BE2C (cell line): ENCODE measurements around the gene ANKRD44.
"Not testable (repeated sequence)": the region's sequence is repeated elsewhere in the genome, so short reads cannot be mapped to it uniquely, and the experiment has no call there.

ENCODE experiments used
- DNase-seq: peaks from one replicate; pipeline ENCODE4 v3.0.0-alpha.2; 2020
- H3K27me3 ChIP-seq: fragments of 250-450 bp; sonication (Bioruptor Pico); 2 replicates; pipeline ENCODE4 v1.5.1; 2020; ENCODE audit warnings: mild to moderate bottlenecking
- H3K36me3 ChIP-seq: fragments of 250-450 bp; sonication (Bioruptor Pico); 2 replicates; pipeline ENCODE4 v1.5.1; 2020; ENCODE audit warnings: mild to moderate bottlenecking
- H3K4me1 ChIP-seq: fragments of 250-450 bp; sonication (Bioruptor Pico); 2 replicates; pipeline ENCODE4 v1.5.1; 2020
- H3K4me3 ChIP-seq: 2 replicates; pipeline ENCODE4 v1.5.1; 2011; ENCODE audit warnings: low read depth, low read length
- H3K9me3 ChIP-seq: fragments of 250-450 bp; sonication (Bioruptor Pico); 2 replicates; pipeline ENCODE4 v1.5.1; 2020
- TF ChIP-seq, protein P1 (sequence below): IDR thresholded peaks from 2 replicates; pipeline ENCODE4 v1.5.1; 2012; ENCODE audit warnings: mild to moderate bottlenecking, low read depth, low read length

The ANKRD44 gene

GRCh38 chr2:197292619-197293018 lies 18.0 kb downstream of the ANKRD44 start:
- H3K4me1 ChIP-seq: no peaks in the 10 kb centered on the region

DNA sequence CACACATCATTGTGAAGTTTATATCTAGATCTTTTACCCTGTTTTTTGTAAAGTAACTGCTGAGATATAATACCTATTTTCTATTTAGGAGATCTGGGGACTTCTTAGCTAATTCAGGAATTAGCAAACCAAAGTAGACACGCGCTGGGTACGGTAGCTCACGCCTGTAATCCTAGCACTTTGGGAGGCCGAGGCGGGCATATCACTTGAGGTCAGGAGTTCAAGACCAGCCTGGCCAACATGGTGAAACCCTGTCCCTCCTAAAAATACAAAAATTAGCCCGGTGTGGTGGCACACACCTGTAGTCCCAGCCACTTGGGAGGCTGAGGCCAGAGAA lies 23.0 kb downstream of the ANKRD44 start:
- H3K27me3 ChIP-seq, H3K4me1 ChIP-seq, DNase-seq: not testable (repeated sequence)

More at GRCh38 chr2:197292619-197293018, 18.0 kb downstream of the ANKRD44 start:
- Histone ChIP-seq H3K4me3 (no peak overlapping the region), H3K27me3 (no peaks in the 10 kb centered on the region), H3K9me3 (no peaks in the 10 kb centered on the region), H3K36me3 (no peaks in the 10 kb centered on the region)
- TF ChIP-seq, protein P1, sequence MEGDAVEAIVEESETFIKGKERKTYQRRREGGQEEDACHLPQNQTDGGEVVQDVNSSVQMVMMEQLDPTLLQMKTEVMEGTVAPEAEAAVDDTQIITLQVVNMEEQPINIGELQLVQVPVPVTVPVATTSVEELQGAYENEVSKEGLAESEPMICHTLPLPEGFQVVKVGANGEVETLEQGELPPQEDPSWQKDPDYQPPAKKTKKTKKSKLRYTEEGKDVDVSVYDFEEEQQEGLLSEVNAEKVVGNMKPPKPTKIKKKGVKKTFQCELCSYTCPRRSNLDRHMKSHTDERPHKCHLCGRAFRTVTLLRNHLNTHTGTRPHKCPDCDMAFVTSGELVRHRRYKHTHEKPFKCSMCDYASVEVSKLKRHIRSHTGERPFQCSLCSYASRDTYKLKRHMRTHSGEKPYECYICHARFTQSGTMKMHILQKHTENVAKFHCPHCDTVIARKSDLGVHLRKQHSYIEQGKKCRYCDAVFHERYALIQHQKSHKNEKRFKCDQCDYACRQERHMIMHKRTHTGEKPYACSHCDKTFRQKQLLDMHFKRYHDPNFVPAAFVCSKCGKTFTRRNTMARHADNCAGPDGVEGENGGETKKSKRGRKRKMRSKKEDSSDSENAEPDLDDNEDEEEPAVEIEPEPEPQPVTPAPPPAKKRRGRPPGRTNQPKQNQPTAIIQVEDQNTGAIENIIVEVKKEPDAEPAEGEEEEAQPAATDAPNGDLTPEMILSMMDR: no peak
- DNase-seq: no peak

DNA sequence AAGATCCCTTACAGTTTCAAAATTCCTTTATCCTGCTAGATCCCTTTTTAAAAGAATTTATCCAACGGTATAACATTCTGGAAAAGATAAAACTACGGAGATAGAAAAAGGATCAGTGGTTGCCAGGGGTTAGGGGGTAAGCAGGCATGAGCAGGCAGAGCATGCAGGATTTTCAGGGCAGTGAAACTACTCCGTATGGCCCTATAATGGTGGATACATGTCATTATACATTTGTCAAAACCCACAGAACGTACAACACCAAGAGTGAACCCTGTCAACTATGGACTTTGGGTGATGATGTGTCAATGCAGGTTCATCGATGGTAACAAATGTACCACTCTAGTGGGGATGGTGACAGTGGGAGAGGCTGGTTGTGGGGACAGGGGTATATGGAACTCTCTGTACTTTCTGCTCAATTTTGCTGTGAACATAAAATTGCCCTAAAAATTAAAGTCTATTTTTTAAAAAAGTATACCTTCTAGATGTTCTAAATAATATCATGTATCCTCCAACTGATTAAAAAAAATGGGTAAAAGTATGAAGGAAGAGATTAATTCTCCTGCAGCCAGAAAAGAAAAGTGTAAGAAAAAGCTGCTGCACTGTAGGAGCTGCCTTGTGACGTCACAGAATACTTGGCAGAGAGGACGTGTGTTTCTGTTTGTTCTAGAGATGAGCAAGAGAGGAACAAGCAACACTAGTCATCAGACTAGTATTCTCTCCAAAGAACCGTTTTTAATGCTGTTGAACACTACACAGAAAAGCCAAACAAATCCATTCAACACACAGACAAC lies 23.6 kb downstream of the ANKRD44 start:
- Histone ChIP-seq H3K36me3 (no peaks in the 10 kb centered on the region), H3K9me3 (no peaks in the 10 kb centered on the region), H3K27me3 (no peaks in the 10 kb centered on the region), H3K4me1 (no peaks in the 10 kb centered on the region), H3K4me3 (no peak overlapping the region)
- TF ChIP-seq, protein P1: no peak
- no peak for DNase-seq

More for the DNA sequence above, 23.0 kb downstream of the ANKRD44 start:
- not testable (repeated sequence) for H3K36me3 ChIP-seq, H3K9me3 ChIP-seq, H3K4me3 ChIP-seq

DNA sequence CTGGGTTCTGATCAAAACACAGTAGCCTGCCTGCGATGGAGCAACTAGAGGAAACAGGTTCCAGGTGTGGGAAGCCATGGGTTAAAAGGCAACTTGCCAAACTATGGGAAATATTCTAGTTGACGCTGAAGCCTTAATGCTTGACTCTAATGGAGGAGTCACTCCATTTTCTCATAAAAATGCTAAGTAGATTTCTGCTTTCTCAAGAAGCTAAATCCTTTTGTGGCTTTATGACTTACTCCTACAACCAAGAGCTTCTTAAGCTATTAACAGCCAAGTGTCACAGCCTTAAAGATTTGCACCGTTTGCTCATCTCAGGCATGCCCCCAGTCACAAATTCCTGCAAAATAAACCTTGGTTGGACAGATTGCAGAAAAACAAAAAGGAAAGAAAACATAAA lies 25.2 kb downstream of the ANKRD44 start:
- H3K4me1 ChIP-seq: peaks cover 10% of the 10 kb centered on the region
- no peaks in the 10 kb centered on the region for H3K36me3 ChIP-seq
- H3K4me3 ChIP-seq: no peak overlapping the region
- TF ChIP-seq, protein P1: no peak
- no peaks in the 10 kb centered on the region for H3K27me3 ChIP-seq
- no peak for DNase-seq
- no peaks in the 10 kb centered on the region for H3K9me3 ChIP-seq

GRCh38 chr2:197284956-197285355 lies 25.6 kb downstream of the ANKRD44 start:
- Histone ChIP-seq H3K27me3 (no peaks in the 10 kb centered on the region), H3K36me3 (no peaks in the 10 kb centered on the region), H3K9me3 (no peaks in the 10 kb centered on the region), H3K4me3 (no peak overlapping the region), H3K4me1 (peaks cover 15% of the 10 kb centered on the region)
- TF ChIP-seq, protein P1: no peak
- DNase-seq: no peak

DNA sequence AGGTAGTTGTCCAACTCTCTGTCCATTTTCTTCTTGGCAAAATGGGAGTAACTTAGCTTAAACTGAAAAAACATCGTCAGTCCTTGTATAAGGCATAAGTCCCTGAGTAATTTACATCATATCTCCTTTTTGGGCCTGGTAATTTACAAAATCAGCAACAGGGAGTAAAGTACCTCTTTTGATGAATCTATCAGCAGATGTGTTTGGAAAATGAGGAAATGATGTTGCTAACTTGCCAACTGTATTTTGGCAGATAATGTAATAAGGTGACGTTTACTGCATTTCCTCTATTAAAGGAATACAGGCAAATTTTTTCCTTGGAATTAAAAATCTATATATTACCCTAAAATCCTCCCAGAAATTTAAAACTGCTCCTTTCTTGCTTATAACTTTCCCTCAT lies 29.2 kb downstream of the ANKRD44 start:
- Histone ChIP-seq H3K4me3 (no peak overlapping the region), H3K9me3 (no peaks in the 10 kb centered on the region), H3K36me3 (no peaks in the 10 kb centered on the region), H3K4me1 (peaks cover 24% of the 10 kb centered on the region), H3K27me3 (no peaks in the 10 kb centered on the region)
- DNase-seq: no peak
- TF ChIP-seq, protein P1: no peak
